Measurements from ENCODE around the gene CHRND.

Gene CHRND

GRCh38 chr2:232485348-232485756 is 40.6 kb upstream of the CHRND start:
- peaks cover 6% of the 10 kb centered on the region for H3K4me1 Mint-ChIP-seq
- no peak overlapping the region for H3K27ac Mint-ChIP-seq
- H3K9me3 Mint-ChIP-seq, result no peaks in the 10 kb centered on the region
- no peak overlapping the region for H3K4me3 Mint-ChIP-seq
- ATAC-seq (no peak), DNase-seq (no peak)
- peaks cover 34% of the 10 kb centered on the region for H3K27me3 Mint-ChIP-seq
- no peaks in the 10 kb centered on the region for H3K36me3 Mint-ChIP-seq (ENCODE audit: low read depth)

GRCh38 chr2:232485757-232486557 is 40.0 kb upstream of the CHRND start:
- Mint-ChIP-seq H3K9me3 (no peaks in the 10 kb centered on the region), H3K36me3 (ENCODE audit: low read depth) (no peaks in the 10 kb centered on the region), H3K27ac (no peak overlapping the region), H3K4me3 (no peak overlapping the region), H3K4me1 (peaks cover 6% of the 10 kb centered on the region), H3K27me3 (peaks cover 34% of the 10 kb centered on the region)
- no peak for DNase-seq
- no peak for ATAC-seq

DNA sequence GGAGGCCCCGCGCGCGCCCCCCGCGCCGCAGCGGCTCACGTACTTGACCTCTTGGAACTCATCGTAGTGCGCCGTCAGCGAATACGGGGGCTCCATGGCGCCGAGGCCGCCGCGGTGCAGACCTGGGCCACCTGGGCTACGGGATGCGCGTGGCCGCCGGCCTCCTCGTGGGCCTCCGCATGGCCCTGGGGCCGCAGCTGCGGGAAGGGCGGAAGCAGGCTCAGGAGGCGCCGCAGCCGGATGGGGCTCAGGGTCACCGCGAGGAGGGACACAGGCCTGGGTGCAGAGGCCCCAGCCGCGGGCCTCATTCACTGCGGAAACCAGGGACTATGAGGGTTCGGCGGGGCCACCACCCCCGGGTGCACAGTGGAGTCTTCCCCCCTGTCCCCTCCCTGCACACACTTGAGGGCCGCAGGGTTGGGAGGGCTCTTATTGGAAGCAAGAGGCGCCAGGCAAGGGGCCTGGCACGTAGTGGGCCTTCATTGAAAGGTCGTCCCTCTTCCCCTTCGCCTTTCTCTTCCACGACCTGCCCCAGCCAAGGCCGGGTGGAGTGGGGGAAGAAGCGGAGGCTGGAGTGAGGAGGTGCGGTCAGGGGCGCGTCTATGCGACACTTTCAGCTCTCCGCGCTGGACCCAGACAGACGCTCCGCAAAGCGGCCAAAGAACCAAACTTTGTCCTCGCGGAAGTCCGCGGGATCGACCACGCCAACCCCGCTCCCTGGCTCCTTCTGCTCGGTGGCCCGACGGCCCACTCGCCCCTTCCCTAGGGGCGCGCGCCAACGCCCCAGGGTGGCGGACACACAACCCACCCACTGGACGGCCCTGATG is 39.2 kb upstream of the CHRND start:
- H3K27ac Mint-ChIP-seq, result no peak overlapping the region
- peaks cover 34% of the 10 kb centered on the region for H3K27me3 Mint-ChIP-seq
- peak overlapping the region; percentile 14 for H3K4me3 Mint-ChIP-seq
- peaks cover 6% of the 10 kb centered on the region for H3K4me1 Mint-ChIP-seq
- H3K36me3 Mint-ChIP-seq (ENCODE audit: low read depth), result no peaks in the 10 kb centered on the region
- no peak for ATAC-seq
- no peaks in the 10 kb centered on the region for H3K9me3 Mint-ChIP-seq
- DNase-seq, result no peak

DNA sequence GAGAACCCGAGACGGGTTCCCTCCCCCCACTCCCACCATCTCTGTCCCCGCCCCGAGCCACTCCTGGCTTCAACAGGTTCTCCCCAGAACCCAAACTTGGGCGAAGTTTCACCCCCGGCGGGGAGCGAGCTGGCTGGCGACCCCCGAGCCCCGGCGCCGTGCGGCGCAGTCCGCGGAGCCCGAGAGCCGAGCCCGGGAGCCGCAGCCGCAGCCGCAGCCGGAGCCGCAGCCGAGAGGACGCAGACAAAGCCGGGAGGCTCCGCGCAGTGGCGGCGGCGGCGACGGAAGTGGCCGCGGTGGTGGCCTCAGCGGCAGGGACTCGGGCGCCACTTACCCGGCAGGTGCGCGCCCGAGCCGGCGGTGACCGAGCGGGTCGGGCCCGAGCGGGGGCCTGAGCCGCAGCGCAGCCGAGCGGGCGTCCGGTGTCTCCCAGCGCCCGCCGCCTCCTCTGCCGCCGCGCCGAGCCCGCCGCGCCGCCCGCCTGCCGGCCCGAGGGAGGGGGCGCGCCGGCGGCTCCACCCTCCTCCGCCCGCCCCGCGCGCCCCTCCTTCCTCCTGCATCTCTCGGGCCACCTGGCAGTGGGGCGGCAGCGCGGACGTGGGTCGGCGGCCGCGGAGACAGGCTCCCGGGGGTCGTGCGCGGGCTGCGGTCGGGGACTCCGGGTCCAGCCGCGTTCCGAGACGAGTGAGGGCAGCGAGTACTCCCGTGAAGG is 38.4 kb upstream of the CHRND start, which contains the start of gene ECEL1:
TSS of gene ECEL1 (minus strand) at position 450 of the 712 bp plus-strand sequence. CDS start 1,181 bp downstream, outside the sequence.
- ATAC-seq (no peak), DNase-seq (no peak)
- Mint-ChIP-seq H3K27ac (no peak within 1 kb of the TSS), H3K27me3 (peaks cover 34% of the 10 kb centered on the region), H3K36me3 (ENCODE audit: low read depth) (no peaks in the 10 kb centered on the region), H3K4me1 (peaks cover 6% of the 10 kb centered on the region), H3K9me3 (no peaks in the 10 kb centered on the region), H3K4me3 (peak within 1 kb of the TSS; percentile 22)

DNA sequence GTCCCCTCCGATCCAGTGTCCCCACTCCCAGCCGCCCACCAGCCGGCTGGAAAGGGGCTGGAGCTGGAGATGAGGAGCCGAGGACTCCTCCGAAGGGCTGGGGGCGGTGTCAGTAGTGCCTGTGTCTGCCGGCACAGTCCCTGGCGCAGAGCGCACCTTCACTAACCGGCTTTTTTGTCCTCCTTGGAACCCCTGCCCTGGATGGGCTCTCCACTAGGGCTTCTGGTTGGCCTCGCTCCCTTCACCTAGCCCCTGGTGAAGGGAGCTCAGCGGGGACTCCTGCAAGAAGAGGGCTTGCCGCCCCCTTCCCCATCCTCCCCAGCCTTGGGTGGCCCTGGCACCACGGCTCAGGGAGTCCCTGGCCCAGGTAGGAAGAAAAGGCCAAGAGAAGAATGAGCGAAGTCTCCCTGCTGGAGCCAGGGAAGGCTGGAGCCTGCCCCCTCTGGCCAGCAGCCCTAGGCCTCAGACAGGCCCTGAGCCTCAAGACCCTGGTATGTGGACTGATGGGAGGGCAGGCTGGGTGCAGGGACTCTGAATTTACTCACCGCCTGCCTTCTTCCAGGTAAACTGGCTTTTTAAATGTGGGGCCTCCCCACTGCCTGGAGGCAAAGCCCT is 37.8 kb upstream of the CHRND start:
- DNase-seq, result no peak
- H3K4me1 Mint-ChIP-seq, result peaks cover 6% of the 10 kb centered on the region
- no peak overlapping the region for H3K27ac Mint-ChIP-seq
- H3K9me3 Mint-ChIP-seq, result no peaks in the 10 kb centered on the region
- ATAC-seq, result no peak
- H3K27me3 Mint-ChIP-seq, result peaks cover 34% of the 10 kb centered on the region
- no peaks in the 10 kb centered on the region for H3K36me3 Mint-ChIP-seq (ENCODE audit: low read depth)
- peak overlapping the region; percentile 22 for H3K4me3 Mint-ChIP-seq

DNA sequence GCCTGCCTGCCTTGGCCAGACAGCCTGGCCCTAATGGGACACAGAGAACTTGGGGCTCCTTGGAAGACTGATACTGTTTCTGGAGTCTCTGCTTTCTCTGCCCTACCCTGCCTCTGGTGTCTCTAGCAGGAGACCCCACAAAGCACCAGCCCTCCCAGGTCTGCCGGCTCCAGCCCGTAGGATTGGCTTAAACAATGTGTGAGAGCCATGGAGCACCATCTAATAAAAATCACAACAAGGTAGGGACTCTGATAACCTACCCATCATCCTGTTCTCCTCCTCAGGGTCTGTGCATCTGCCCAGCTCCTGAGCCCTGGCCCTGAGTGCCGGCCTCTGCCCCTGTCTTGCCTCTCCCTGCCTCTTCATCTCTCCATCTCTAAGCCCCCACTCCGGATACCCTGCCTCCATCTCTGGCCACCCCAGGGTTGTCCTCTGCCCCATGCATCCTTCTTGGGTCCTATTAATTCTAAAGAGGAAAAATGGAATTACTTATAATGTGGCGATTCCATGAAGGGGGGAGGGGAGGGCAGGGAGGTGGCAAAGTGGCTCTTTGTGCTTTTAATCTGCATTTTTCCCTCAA is 37.1 kb upstream of the CHRND start:
- peaks cover 35% of the 10 kb centered on the region for H3K27me3 Mint-ChIP-seq
- no peaks in the 10 kb centered on the region for H3K36me3 Mint-ChIP-seq (ENCODE audit: low read depth)
- peak overlapping the region; percentile 22 for H3K4me3 Mint-ChIP-seq
- DNase-seq (no peak), ATAC-seq (no peak)
- peaks cover 6% of the 10 kb centered on the region for H3K4me1 Mint-ChIP-seq
- H3K9me3 Mint-ChIP-seq, result no peaks in the 10 kb centered on the region
- H3K27ac Mint-ChIP-seq, result no peak overlapping the region

DNA sequence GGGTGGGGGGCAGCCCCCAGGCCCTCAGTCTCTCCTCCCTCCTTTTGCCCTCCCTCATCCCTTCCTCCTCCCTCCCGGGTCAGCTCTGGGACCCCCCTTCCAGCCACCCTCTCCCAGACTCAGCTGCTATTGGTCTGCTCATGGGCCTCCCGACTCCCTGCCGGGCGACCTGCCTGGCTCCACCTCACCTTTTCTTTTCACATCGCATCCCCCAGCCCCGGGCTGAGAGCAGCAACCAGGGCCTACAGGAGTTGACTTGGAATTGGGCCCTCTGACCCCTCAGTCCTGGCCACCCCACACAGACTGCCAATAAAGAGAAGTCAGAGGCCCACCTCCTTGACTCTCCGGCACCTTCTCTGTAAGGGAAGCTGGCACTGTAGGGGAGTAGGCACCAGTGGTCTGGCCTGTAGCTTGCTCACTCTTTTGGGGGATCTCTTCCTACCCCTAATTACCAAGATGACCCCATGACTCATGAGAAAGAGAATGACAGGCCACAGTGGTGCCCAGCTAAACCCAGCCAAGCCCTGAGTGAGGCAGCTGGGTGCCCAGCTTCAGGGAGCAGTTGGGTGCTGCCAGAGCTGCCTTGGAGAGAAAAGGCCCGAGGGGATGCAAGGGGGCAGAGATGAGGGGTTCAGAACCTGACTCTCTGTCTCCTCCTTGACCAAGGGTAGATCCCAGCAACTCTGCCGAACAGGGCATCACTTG is 36.3 kb upstream of the CHRND start:
- Mint-ChIP-seq H3K27me3 (peaks cover 29% of the 10 kb centered on the region), H3K36me3 (ENCODE audit: low read depth) (no peaks in the 10 kb centered on the region), H3K9me3 (no peaks in the 10 kb centered on the region), H3K4me3 (no peak overlapping the region), H3K4me1 (peaks cover 6% of the 10 kb centered on the region), H3K27ac (no peak overlapping the region)
- no peak for ATAC-seq
- DNase-seq, result no peak

DNA sequence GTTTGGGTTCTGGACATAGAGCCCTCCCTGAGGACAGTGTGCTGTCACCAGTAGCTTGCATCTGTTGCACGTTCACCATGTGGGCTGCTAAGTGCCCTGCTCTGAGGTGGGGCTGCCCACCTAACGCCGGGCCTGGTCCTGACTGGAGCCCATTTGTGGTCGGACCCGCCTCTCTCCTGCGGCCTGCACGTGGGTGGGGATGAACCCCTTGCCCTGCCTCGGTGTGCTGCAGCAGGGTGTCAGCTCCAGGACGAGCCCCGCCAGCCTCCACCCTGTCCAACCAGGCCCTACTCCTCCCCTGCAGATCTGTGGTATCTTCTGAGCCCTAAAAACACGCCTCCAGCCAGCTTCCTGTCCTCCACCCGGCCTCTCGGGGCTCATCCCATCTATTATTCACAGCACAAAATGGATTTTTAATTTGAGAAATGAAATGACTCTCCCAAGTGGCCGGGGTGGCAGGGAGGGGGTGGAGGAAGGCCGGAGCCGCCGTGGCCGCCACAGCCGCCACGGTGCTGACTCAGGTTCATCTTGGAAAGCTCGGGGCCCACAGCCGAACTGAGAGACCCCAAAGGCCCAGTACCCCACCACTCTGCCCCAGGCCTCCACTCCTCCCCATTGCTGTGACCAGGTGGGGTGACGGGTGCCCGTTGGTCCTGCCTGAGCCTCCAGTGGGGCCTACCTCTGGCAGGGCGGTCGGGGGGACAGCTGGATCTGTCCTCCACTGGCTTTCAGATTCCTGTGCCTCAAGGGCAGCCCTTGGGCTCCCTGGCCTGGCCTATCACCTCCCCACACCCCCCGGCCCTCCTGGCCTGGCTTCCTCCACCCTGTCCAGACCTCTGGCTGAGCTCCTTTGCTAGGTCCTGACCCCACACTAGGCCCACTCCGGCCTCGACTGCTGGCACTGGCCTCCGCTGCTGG is 35.5 kb upstream of the CHRND start:
- Mint-ChIP-seq H3K4me1 (peaks cover 3% of the 10 kb centered on the region), H3K4me3 (no peak overlapping the region), H3K27me3 (peaks cover 22% of the 10 kb centered on the region), H3K36me3 (ENCODE audit: low read depth) (no peaks in the 10 kb centered on the region), H3K27ac (no peak overlapping the region), H3K9me3 (no peaks in the 10 kb centered on the region)
- no peak for DNase-seq
- ATAC-seq, result no peak

DNA sequence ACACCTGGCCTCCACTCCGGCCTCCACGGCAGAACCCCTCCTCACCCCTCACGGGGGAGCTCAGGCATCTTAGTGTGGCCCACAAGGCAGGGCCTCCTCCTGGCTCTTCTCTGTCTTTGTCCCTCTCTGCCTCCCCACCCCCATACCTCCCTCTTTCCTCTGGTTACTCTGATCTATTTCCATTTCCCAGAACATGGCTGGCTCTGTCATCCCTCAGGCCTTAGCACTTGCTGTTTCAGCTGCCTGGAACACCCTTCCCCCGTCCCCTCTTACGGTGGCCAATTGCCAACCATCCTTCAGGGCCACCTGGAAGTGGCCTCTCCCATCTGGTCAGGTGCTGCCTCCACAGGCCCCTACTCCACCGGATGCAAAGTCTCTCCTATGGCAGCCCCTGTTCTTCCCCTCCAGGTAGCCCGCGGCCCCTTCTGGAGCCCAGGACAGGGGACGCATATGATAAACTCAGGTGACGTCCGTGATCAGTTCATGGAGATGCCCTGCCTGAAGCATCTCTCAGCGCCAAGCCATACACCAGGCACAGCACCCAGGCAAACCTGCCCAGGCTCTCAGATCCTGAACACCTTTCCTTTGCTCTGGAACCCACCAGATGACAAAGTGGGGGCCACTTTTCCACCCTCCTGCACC is 34.7 kb upstream of the CHRND start:
- DNase-seq, result no peak
- H3K4me3 Mint-ChIP-seq, result no peak overlapping the region
- H3K27me3 Mint-ChIP-seq, result peaks cover 21% of the 10 kb centered on the region
- H3K36me3 Mint-ChIP-seq (ENCODE audit: low read depth), result no peaks in the 10 kb centered on the region
- ATAC-seq, result no peak
- peaks cover 3% of the 10 kb centered on the region for H3K4me1 Mint-ChIP-seq
- H3K9me3 Mint-ChIP-seq, result no peaks in the 10 kb centered on the region
- no peak overlapping the region for H3K27ac Mint-ChIP-seq

DNA sequence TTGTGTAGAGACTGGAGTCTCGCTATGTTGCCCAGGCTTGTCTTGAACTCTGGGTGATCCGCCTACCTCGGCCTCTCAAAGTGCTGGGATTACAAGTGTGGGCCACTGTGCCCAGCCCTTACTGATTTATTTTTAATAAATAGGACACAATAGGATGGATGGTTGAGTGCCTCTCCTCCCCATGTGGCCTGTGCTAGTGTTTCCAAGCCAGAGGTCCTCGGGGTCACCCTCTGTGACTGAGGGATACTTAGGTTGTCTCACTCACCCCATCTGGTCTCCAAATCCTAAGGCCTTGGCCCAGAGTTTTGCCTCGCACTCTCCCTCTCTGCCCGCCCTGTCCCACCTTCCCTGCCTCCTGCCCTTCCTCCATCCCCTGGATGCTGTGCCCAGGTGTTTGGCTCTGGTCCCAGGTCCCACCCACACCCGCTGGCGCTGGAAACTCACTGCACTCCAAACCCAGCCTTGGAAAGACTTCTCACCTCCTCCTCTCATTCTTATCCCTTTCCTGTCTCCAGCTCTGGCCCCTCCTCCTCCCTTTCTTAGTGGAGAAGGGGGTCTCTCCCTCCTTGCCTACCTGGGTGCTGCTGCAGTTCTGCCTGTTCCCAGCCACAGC is 33.6 kb upstream of the CHRND start:
- DNase-seq (no peak), ATAC-seq (no peak)
- Mint-ChIP-seq H3K27ac (no peak overlapping the region), H3K9me3 (no peaks in the 10 kb centered on the region), H3K36me3 (ENCODE audit: low read depth) (no peaks in the 10 kb centered on the region), H3K4me1 (no peaks in the 10 kb centered on the region), H3K27me3 (peaks cover 19% of the 10 kb centered on the region), H3K4me3 (no peak overlapping the region)

DNA sequence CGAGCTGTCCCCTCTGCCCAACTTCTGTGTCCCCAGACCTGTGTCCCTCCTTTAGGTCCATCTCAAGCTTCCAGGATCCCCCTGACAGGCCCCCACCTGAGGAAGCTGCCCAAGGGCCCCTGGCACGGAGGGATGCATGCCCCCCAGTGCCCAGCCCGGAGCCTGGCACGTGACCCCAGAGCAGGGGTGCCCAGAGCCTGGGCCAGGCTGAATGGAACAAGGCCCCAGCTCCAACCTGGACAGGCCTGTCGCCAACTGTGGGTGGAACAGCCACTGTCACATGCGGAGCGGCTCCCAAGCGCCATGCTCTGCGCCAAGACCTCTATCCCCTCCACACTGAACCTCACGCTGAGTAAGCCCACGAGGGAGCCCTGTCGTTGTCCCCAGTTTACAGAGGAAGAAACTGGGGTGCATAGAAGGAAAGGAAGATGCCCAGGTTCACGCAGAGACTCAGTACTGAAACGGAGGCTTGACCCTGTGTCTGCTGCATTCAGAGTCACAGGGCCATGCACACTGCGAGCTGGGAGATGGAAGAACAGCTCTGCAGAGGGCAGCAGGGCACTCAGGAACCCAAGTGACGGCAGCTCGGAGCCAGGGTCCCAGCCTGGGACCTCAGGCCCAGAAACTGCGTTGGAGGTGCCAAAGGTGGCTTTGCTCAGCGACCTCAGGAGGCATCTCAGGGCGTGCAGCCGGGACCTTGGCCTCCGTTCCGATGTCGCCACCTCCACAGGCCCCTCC is 32.8 kb upstream of the CHRND start:
- Mint-ChIP-seq H3K9me3 (no peaks in the 10 kb centered on the region), H3K4me3 (no peak overlapping the region), H3K4me1 (no peaks in the 10 kb centered on the region), H3K27me3 (peaks cover 17% of the 10 kb centered on the region), H3K27ac (no peak overlapping the region), H3K36me3 (ENCODE audit: low read depth) (no peaks in the 10 kb centered on the region)
- ATAC-seq, result no peak
- no peak for DNase-seq
